Measurements from ENCODE around the gene UBAP1L. TPM values are rescaled to one million over a fixed set of nuclear protein-coding genes. Genes with fewer than 3 reads are reported as not detected.

UBAP1L gene
- total RNA-seq, 1 donor from 2014 or later, result 1.8 TPM

DNA sequence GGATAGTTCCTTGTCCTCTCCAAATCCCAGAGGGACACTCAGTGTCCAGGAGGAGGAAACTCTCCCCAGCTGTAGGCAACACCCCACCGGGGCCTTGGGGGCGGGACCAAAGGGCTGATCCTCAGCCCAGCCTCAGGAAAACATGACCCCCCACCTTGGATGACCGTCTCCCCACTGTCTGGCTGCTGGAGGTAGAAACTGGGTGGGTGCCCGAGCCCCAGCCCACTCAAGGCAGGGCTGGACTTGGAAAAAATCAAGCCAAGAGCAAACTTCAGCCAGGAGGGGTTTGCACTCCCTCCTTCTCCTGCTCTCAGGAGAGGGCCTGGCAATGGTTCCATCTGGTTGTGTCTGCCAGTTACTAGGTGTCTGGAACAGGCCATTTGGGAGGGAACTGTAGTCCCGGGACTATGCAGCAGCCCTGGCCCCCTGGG, 43.6 kb downstream of the UBAP1L start:
- no peak overlapping the region for H3K9ac ChIP-seq (ENCODE audit: low read length)
- Mint-ChIP-seq H3K9me3 (ENCODE audit: unreplicated experiment) (peaks cover 10% of the 10 kb centered on the region), H3K4me3 (ENCODE audit: unreplicated experiment) (no peak overlapping the region), H3K36me3 (ENCODE audit: low read depth, unreplicated experiment) (peaks cover 2% of the 10 kb centered on the region), H3K27ac (ENCODE audit: unreplicated experiment) (no peak overlapping the region), H3K27me3 (ENCODE audit: low read depth, unreplicated experiment) (peaks cover 44% of the 10 kb centered on the region), H3K4me1 (ENCODE audit: low read depth, unreplicated experiment) (peaks cover 10% of the 10 kb centered on the region)
- no peaks in the 10 kb centered on the region for H3K79me2 ChIP-seq (ENCODE audit: insufficient read depth, low read length)
- H3K27me3 ChIP-seq (ENCODE audit: insufficient read depth, low read length), result peaks cover 13% of the 10 kb centered on the region
- DNase-seq (ENCODE audit: low read depth) (no peak), FAIRE-seq (no peak)
- H3K4me2 ChIP-seq (ENCODE audit: low read length), result no peak overlapping the region
- no peak overlapping the region for H3K27ac ChIP-seq (ENCODE audit: low read depth, low read length)
- H3K4me1 ChIP-seq (ENCODE audit: insufficient read depth, low read length), result peaks cover 28% of the 10 kb centered on the region
- H3K36me3 ChIP-seq (ENCODE audit: insufficient read depth, low read length), result no peaks in the 10 kb centered on the region
- no peaks in the 10 kb centered on the region for H4K20me1 ChIP-seq (ENCODE audit: insufficient read depth, low read length)
- H2AFZ ChIP-seq (ENCODE audit: low read depth, low read length), result no peak overlapping the region
- no peaks in the 10 kb centered on the region for H3K9me3 ChIP-seq (ENCODE audit: insufficient read depth, low read depth, low read length)
- no peak overlapping the region for H3K4me3 ChIP-seq (ENCODE audit: insufficient read depth, low read depth, low read length)
- TF ChIP-seq, protein P1, sequence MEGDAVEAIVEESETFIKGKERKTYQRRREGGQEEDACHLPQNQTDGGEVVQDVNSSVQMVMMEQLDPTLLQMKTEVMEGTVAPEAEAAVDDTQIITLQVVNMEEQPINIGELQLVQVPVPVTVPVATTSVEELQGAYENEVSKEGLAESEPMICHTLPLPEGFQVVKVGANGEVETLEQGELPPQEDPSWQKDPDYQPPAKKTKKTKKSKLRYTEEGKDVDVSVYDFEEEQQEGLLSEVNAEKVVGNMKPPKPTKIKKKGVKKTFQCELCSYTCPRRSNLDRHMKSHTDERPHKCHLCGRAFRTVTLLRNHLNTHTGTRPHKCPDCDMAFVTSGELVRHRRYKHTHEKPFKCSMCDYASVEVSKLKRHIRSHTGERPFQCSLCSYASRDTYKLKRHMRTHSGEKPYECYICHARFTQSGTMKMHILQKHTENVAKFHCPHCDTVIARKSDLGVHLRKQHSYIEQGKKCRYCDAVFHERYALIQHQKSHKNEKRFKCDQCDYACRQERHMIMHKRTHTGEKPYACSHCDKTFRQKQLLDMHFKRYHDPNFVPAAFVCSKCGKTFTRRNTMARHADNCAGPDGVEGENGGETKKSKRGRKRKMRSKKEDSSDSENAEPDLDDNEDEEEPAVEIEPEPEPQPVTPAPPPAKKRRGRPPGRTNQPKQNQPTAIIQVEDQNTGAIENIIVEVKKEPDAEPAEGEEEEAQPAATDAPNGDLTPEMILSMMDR (IDR thresholded peaks at IDR 0.05; ENCODE audit: insufficient read depth, low read depth, low read length), result no peak
- TF ChIP-seq EZH2 (IDR thresholded peaks at IDR 0.05; ENCODE audit: insufficient read depth, low read length), result no peak

DNA sequence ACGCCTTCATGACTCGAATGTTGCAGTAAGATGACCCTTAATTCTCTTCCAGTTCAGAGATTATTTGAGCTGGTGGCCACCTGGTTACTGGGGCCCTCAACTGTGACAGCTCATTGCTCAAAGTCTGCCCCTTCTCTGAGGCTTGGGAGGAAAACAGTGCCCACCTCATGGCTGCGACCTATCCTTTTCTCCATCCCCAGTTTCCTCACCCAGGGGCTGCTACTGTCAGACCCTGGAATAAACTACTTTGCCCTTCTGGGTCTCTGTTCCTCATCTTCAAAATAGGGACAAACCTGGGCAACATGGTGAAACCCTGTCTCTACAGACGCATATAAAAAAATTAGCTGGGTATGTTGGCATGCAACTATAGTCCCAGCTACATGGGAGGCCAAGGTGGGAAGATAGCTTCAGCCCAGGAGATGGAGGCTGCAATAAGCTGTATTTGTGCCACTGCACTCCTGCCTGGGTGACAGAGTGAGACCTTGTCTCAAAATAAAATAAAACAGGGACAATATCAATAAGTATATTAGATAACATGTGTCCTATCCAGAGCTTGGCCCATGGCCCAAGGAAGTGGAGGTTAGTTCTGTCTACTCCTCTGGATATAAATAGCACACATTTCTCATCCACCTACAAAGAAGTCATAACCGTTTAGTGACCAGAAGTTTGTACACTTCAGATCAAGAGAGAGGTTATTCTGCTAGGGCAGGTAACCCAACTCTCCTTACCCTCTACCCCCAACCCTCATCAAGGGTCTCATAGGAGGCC, 45.0 kb downstream of the UBAP1L start:
- peaks cover 28% of the 10 kb centered on the region for H3K4me1 ChIP-seq (ENCODE audit: insufficient read depth, low read length)
- no peaks in the 10 kb centered on the region for H3K36me3 Mint-ChIP-seq (ENCODE audit: low read depth, unreplicated experiment)
- no peaks in the 10 kb centered on the region for H4K20me1 ChIP-seq (ENCODE audit: insufficient read depth, low read length)
- no peaks in the 10 kb centered on the region for H3K9me3 ChIP-seq (ENCODE audit: insufficient read depth, low read depth, low read length)
- H3K4me1 Mint-ChIP-seq (ENCODE audit: low read depth, unreplicated experiment), result peaks cover 19% of the 10 kb centered on the region
- H3K27me3 Mint-ChIP-seq (ENCODE audit: low read depth, unreplicated experiment), result peaks cover 31% of the 10 kb centered on the region
- H3K4me3 Mint-ChIP-seq (ENCODE audit: unreplicated experiment), result no peak overlapping the region
- no peak overlapping the region for H3K27ac ChIP-seq (ENCODE audit: low read depth, low read length)
- no peak for FAIRE-seq
- H3K27me3 ChIP-seq (ENCODE audit: insufficient read depth, low read length), result peaks cover 25% of the 10 kb centered on the region
- no peak for DNase-seq (ENCODE audit: low read depth)
- H2AFZ ChIP-seq (ENCODE audit: low read depth, low read length), result no peak overlapping the region
- H3K4me2 ChIP-seq (ENCODE audit: low read length), result peak overlapping the region; percentile 30
- no peaks in the 10 kb centered on the region for H3K36me3 ChIP-seq (ENCODE audit: insufficient read depth, low read length)
- no peak for TF ChIP-seq EZH2 (IDR thresholded peaks at IDR 0.05; ENCODE audit: insufficient read depth, low read length)
- TF ChIP-seq, protein P1 (IDR thresholded peaks at IDR 0.05; ENCODE audit: insufficient read depth, low read depth, low read length), result no peak
- H3K79me2 ChIP-seq (ENCODE audit: insufficient read depth, low read length), result no peaks in the 10 kb centered on the region
- no peak overlapping the region for H3K4me3 ChIP-seq (ENCODE audit: insufficient read depth, low read depth, low read length)
- H3K9ac ChIP-seq (ENCODE audit: low read length), result no peak overlapping the region
- H3K9me3 Mint-ChIP-seq (ENCODE audit: unreplicated experiment), result peaks cover 2% of the 10 kb centered on the region
- no peak overlapping the region for H3K27ac Mint-ChIP-seq (ENCODE audit: unreplicated experiment)

DNA sequence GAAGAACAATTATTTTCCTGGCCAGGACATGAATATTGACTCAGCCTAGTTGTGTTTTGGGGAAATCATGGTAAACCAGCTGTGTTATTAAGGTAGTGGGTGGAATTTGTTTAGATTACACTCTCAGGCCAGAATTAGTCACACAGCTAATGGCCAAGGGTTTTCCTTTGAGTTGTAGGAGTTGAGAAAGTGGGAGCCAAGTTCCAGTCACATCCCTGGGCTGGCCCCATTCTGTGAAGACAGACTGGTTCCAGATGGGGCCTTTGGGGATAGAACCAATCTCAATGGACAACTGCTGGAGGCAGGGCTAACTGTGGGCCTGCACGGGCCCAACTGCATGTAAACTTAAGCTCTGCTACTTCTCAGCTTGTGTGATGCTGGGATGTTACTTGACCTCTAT, 45.8 kb downstream of the UBAP1L start:
- Mint-ChIP-seq H3K27ac (ENCODE audit: unreplicated experiment) (no peak overlapping the region), H3K4me1 (ENCODE audit: low read depth, unreplicated experiment) (peaks cover 19% of the 10 kb centered on the region), H3K4me3 (ENCODE audit: unreplicated experiment) (peak overlapping the region; percentile 11), H3K36me3 (ENCODE audit: low read depth, unreplicated experiment) (no peaks in the 10 kb centered on the region), H3K27me3 (ENCODE audit: low read depth, unreplicated experiment) (peaks cover 31% of the 10 kb centered on the region), H3K9me3 (ENCODE audit: unreplicated experiment) (peaks cover 2% of the 10 kb centered on the region)
- H3K4me2 ChIP-seq (ENCODE audit: low read length), result peak overlapping the region; percentile 30
- H3K9me3 ChIP-seq (ENCODE audit: insufficient read depth, low read depth, low read length), result no peaks in the 10 kb centered on the region
- TF ChIP-seq, protein P1 (IDR thresholded peaks at IDR 0.05; ENCODE audit: insufficient read depth, low read depth, low read length), result no peak
- no peak for TF ChIP-seq EZH2 (IDR thresholded peaks at IDR 0.05; ENCODE audit: insufficient read depth, low read length)
- no peak overlapping the region for H3K9ac ChIP-seq (ENCODE audit: low read length)
- H3K4me3 ChIP-seq (ENCODE audit: insufficient read depth, low read depth, low read length), result no peak overlapping the region
- peaks cover 29% of the 10 kb centered on the region for H3K27me3 ChIP-seq (ENCODE audit: insufficient read depth, low read length)
- peak; percentile 94 for DNase-seq (ENCODE audit: low read depth)
- FAIRE-seq, result no peak
- no peak overlapping the region for H3K27ac ChIP-seq (ENCODE audit: low read depth, low read length)
- no peaks in the 10 kb centered on the region for H3K79me2 ChIP-seq (ENCODE audit: insufficient read depth, low read length)
- H3K36me3 ChIP-seq (ENCODE audit: insufficient read depth, low read length), result no peaks in the 10 kb centered on the region
- no peaks in the 10 kb centered on the region for H4K20me1 ChIP-seq (ENCODE audit: insufficient read depth, low read length)
- no peak overlapping the region for H2AFZ ChIP-seq (ENCODE audit: low read depth, low read length)
- peaks cover 28% of the 10 kb centered on the region for H3K4me1 ChIP-seq (ENCODE audit: insufficient read depth, low read length)

Data from astrocyte (in vitro differentiated cells and primary cell).